CD1c-positive myeloid dendritic cell (primary cell): ENCODE results near the gene COL13A1.

Source experiments
- DNase-seq: peaks from one replicate; pipeline ENCODE4 v3.0.0-alpha.2; 2016; ENCODE audit errors: extremely low spot score

Gene COL13A1

GRCh38 chr10:69791812-69792211, 9.9 kb upstream of the COL13A1 start:
- no peak for DNase-seq

GRCh38 chr10:69792341-69792740, 9.4 kb upstream of the COL13A1 start:
- DNase-seq, result no peak

GRCh38 chr10:69794673-69795072, 7.0 kb upstream of the COL13A1 start:
- no peak for DNase-seq

GRCh38 chr10:69795242-69795934, 6.3 kb upstream of the COL13A1 start:
- DNase-seq, result no peak

- DNase-seq, result no peak
Measured at GRCh38 chr10:69797959-69798358, 3.7 kb upstream of the COL13A1 start.

GRCh38 chr10:69800109-69800508, 1.6 kb upstream of the COL13A1 start:
- DNase-seq, result peak; percentile 54

- no peak for DNase-seq
Measured at GRCh38 chr10:69800665-69801064, 1.0 kb upstream of the COL13A1 start.

GRCh38 chr10:69801094-69801433, 642 bp upstream of the COL13A1 start:
- peak; percentile 35 for DNase-seq

- peak; percentile 9 for DNase-seq
Measured at GRCh38 chr10:69802424-69803161, 887 bp downstream of the COL13A1 start.

GRCh38 chr10:69803809-69804208, 2.1 kb downstream of the COL13A1 start:
- no peak for DNase-seq

GRCh38 chr10:69804775-69805174, 3.1 kb downstream of the COL13A1 start:
- no peak for DNase-seq

- peak; percentile 29 for DNase-seq
Measured at GRCh38 chr10:69807122-69807521, 5.4 kb downstream of the COL13A1 start.

GRCh38 chr10:69807696-69808095, 6.0 kb downstream of the COL13A1 start:
- no peak for DNase-seq

- no peak for DNase-seq
Measured at GRCh38 chr10:69809318-69809717, 7.6 kb downstream of the COL13A1 start.

GRCh38 chr10:69810097-69810496, 8.4 kb downstream of the COL13A1 start:
- no peak for DNase-seq

GRCh38 chr10:69810675-69811397, 9.1 kb downstream of the COL13A1 start:
- DNase-seq, result no peak

- DNase-seq, result no peak
Measured at GRCh38 chr10:69813632-69814031, 11.9 kb downstream of the COL13A1 start.

GRCh38 chr10:69814251-69814650, 12.5 kb downstream of the COL13A1 start:
- no peak for DNase-seq

GRCh38 chr10:69815104-69815503, 13.4 kb downstream of the COL13A1 start:
- no peak for DNase-seq

GRCh38 chr10:69816521-69816920, 14.8 kb downstream of the COL13A1 start:
- peak; percentile 59 for DNase-seq

GRCh38 chr10:69817078-69817581, 15.4 kb downstream of the COL13A1 start:
- peak; percentile 28 for DNase-seq

GRCh38 chr10:69818676-69819239, 17.1 kb downstream of the COL13A1 start:
- DNase-seq, result no peak
